ENCODE results near the gene HENMT1.
"Not testable (repeated sequence)": the region's sequence is repeated elsewhere in the genome, so short reads cannot be mapped to it uniquely, and the experiment has no call there.

The HENMT1 gene

GRCh38 chr1:108671143-108671542, 10.2 kb upstream of the HENMT1 start:
- DNase-seq (ENCODE audit: low read depth in 2 of 2): no peak

GRCh38 chr1:108670131-108670773, 9.4 kb upstream of the HENMT1 start:
- DNase-seq (ENCODE audit: low read depth in 2 of 2): no peak

- DNase-seq (ENCODE audit: low read depth in 2 of 2): no peak
These were observed 8.8 kb upstream of the HENMT1 start for GRCh38 chr1:108669679-108670078.

- DNase-seq (ENCODE audit: low read depth in 2 of 2): no peak
These were observed 7.9 kb upstream of the HENMT1 start for GRCh38 chr1:108668777-108669176.

GRCh38 chr1:108667422-108667821, 6.5 kb upstream of the HENMT1 start:
- not testable (repeated sequence) for DNase-seq (ENCODE audit: low read depth in 2 of 2)

GRCh38 chr1:108665771-108666170, 4.9 kb upstream of the HENMT1 start:
- DNase-seq (ENCODE audit: low read depth in 2 of 2): no peak

GRCh38 chr1:108665067-108665466, 4.2 kb upstream of the HENMT1 start:
- DNase-seq (ENCODE audit: low read depth in 2 of 2): no peak

GRCh38 chr1:108664481-108664880, 3.6 kb upstream of the HENMT1 start:
- no peak for DNase-seq (ENCODE audit: low read depth in 2 of 2)

- no peak for DNase-seq (ENCODE audit: low read depth in 2 of 2)
These were observed 2.2 kb upstream of the HENMT1 start for GRCh38 chr1:108663074-108663473.

GRCh38 chr1:108657356-108658080, 3.4 kb downstream of the HENMT1 start:
- DNase-seq (ENCODE audit: low read depth in 2 of 2): no peak

- DNase-seq (ENCODE audit: low read depth in 2 of 2): no peak
These were observed 7.3 kb downstream of the HENMT1 start for GRCh38 chr1:108653431-108654105.

GRCh38 chr1:108646648-108647269, 14.1 kb downstream of the HENMT1 start:
- DNase-seq (ENCODE audit: low read depth in 2 of 2): peak; percentile 55 to 56

GRCh38 chr1:108646265-108646647, 14.6 kb downstream of the HENMT1 start:
- no peak for DNase-seq (ENCODE audit: low read depth in 2 of 2)

GRCh38 chr1:108645564-108646184, 15.2 kb downstream of the HENMT1 start:
- no peak for DNase-seq (ENCODE audit: low read depth in 2 of 2)

- DNase-seq (ENCODE audit: low read depth in 2 of 2): no peak
These were observed 15.9 kb downstream of the HENMT1 start for GRCh38 chr1:108644984-108645383.

GRCh38 chr1:108643492-108644335, 17.2 kb downstream of the HENMT1 start:
- no peak for DNase-seq (ENCODE audit: low read depth in 2 of 2)

GRCh38 chr1:108640863-108641262, 20.0 kb downstream of the HENMT1 start:
- DNase-seq (ENCODE audit: low read depth in 2 of 2): not testable (repeated sequence)

- DNase-seq (ENCODE audit: low read depth in 2 of 2): peak; percentile 32 to 41
These were observed 20.9 kb downstream of the HENMT1 start for GRCh38 chr1:108639899-108640560.

- no peak for DNase-seq (ENCODE audit: low read depth in 2 of 2)
These were observed 24.0 kb downstream of the HENMT1 start for GRCh38 chr1:108636876-108637275.

GRCh38 chr1:108634521-108634920, 26.4 kb downstream of the HENMT1 start:
- DNase-seq (ENCODE audit: low read depth in 2 of 2): no peak

- no peak for DNase-seq (ENCODE audit: low read depth in 2 of 2)
These were observed 32.2 kb downstream of the HENMT1 start for GRCh38 chr1:108628665-108629064.
